GM18873 (cell line): ENCODE results near the gene HEXB.
"Not testable (repeated sequence)": the region's sequence is repeated elsewhere in the genome, so short reads cannot be mapped to it uniquely, and the experiment has no call there.

Experiments used
- ATAC-seq: cut with Tn5 transposase; IDR thresholded peaks from one replicate; pipeline ENCODE4 v1.9.1; 2021; ENCODE audit warnings: mild to moderate bottlenecking, moderate library complexity, moderate number of reproducible peaks; ENCODE audit not compliant: unreplicated experiment, low FRiP score

The HEXB gene

GRCh38 chr5:74657165-74657564 is 27.9 kb upstream of the HEXB start:
- no peak for ATAC-seq

GRCh38 chr5:74659172-74659571 is 25.9 kb upstream of the HEXB start:
- ATAC-seq, result no peak

GRCh38 chr5:74660140-74660539 is 24.9 kb upstream of the HEXB start:
- no peak for ATAC-seq

GRCh38 chr5:74660873-74661272 is 24.2 kb upstream of the HEXB start:
- no peak for ATAC-seq

- ATAC-seq, result no peak
Observed at GRCh38 chr5:74664551-74664950, 20.5 kb upstream of the HEXB start.

- ATAC-seq, result no peak
Observed at GRCh38 chr5:74665273-74665672, 19.8 kb upstream of the HEXB start.

GRCh38 chr5:74665816-74666215 is 19.2 kb upstream of the HEXB start:
- ATAC-seq, result no peak

- ATAC-seq, result no peak
Observed at GRCh38 chr5:74667396-74667795, 17.6 kb upstream of the HEXB start.

- no peak for ATAC-seq
Observed at GRCh38 chr5:74669821-74670220, 15.2 kb upstream of the HEXB start.

GRCh38 chr5:74670396-74671038 is 14.5 kb upstream of the HEXB start:
- no peak for ATAC-seq

- ATAC-seq, result no peak
Observed at GRCh38 chr5:74672215-74672877, 12.7 kb upstream of the HEXB start.

GRCh38 chr5:74673011-74673790 is 11.8 kb upstream of the HEXB start:
- ATAC-seq, result no peak

GRCh38 chr5:74676466-74676865 is 8.6 kb upstream of the HEXB start:
- ATAC-seq, result not testable (repeated sequence)

- ATAC-seq, result not testable (repeated sequence)
Observed at GRCh38 chr5:74678123-74678522, 6.9 kb upstream of the HEXB start.

- not testable (repeated sequence) for ATAC-seq
Observed at GRCh38 chr5:74679300-74679699, 5.7 kb upstream of the HEXB start.

- no peak for ATAC-seq
Observed at GRCh38 chr5:74679966-74680365, 5.1 kb upstream of the HEXB start.

- peak; percentile 42 for ATAC-seq
Observed at GRCh38 chr5:74685979-74686631, 1.1 kb downstream of the HEXB start.

- no peak for ATAC-seq
Observed at GRCh38 chr5:74686962-74687751, 2.1 kb downstream of the HEXB start.

GRCh38 chr5:74693191-74693590 is 8.2 kb downstream of the HEXB start:
- no peak for ATAC-seq

- no peak for ATAC-seq
Observed at GRCh38 chr5:74717596-74717995, 32.6 kb downstream of the HEXB start.
